HUES64 (cell line): ENCODE results near the gene CACNG5.

ENCODE experiments used
- H3K27ac ChIP-seq: 2 replicates; pipeline ENCODE4 v1.7.0; 2013; ENCODE audit warnings: low read depth, low read length, inconsistent platforms
- H3K27me3 ChIP-seq: 2 replicates; pipeline ENCODE4 v1.6.1; 2013; ENCODE audit warnings: mild to moderate bottlenecking, low read length; ENCODE audit not compliant: insufficient read depth
- H3K36me3 ChIP-seq: 2 replicates; pipeline ENCODE4 v1.6.1; 2013; ENCODE audit warnings: mild to moderate bottlenecking, low read length; ENCODE audit not compliant: insufficient read depth
- H3K4me1 ChIP-seq: 2 replicates; pipeline ENCODE4 v1.6.1; 2013; ENCODE audit warnings: mild to moderate bottlenecking, low read length, moderate library complexity; ENCODE audit not compliant: insufficient read depth
- H3K4me3 ChIP-seq: 2 replicates; pipeline ENCODE4 v1.5.1; 2013; ENCODE audit warnings: mild to moderate bottlenecking, low read length, moderate library complexity
- H3K9ac ChIP-seq: 2 replicates; pipeline ENCODE4 v1.6.1; 2013; ENCODE audit warnings: mild to moderate bottlenecking, low read depth, low read length
- H3K9me3 ChIP-seq: 2 replicates; pipeline ENCODE4 v1.6.1; 2013; ENCODE audit warnings: low read depth, low read length; ENCODE audit not compliant: insufficient read depth
- WGBS: fragments of 150-250, 120-280 bp; methylation state at CpG from one replicate; pipeline ENCODE4 v1.1.7; 2013; ENCODE audit warnings: missing lambda C conversion rate; 5-methylcytosine and 5-hydroxymethylcytosine counted together

CACNG5 gene

GRCh38 chr17:66849851-66850580, 15.1 kb downstream of the CACNG5 start:
- no peak overlapping the region for H3K4me3 ChIP-seq
- no peaks in the 10 kb centered on the region for H3K4me1 ChIP-seq
- H3K9me3 ChIP-seq = peaks cover 13% of the 10 kb centered on the region
- H3K27me3 ChIP-seq = no peaks in the 10 kb centered on the region
- WGBS = 89% methylated on average over 4 of the region's 4 CpGs
- H3K27ac ChIP-seq = no peak overlapping the region
- H3K9ac ChIP-seq = no peak overlapping the region
- H3K36me3 ChIP-seq = no peaks in the 10 kb centered on the region

GRCh38 chr17:66850692-66851091, 15.8 kb downstream of the CACNG5 start:
- WGBS = 88% methylated on average over 3 of the region's 3 CpGs
- peaks cover 14% of the 10 kb centered on the region for H3K9me3 ChIP-seq
- no peaks in the 10 kb centered on the region for H3K4me1 ChIP-seq
- H3K36me3 ChIP-seq = no peaks in the 10 kb centered on the region
- H3K27me3 ChIP-seq = no peaks in the 10 kb centered on the region
- no peak overlapping the region for H3K4me3 ChIP-seq
- no peak overlapping the region for H3K9ac ChIP-seq
- no peak overlapping the region for H3K27ac ChIP-seq

DNA sequence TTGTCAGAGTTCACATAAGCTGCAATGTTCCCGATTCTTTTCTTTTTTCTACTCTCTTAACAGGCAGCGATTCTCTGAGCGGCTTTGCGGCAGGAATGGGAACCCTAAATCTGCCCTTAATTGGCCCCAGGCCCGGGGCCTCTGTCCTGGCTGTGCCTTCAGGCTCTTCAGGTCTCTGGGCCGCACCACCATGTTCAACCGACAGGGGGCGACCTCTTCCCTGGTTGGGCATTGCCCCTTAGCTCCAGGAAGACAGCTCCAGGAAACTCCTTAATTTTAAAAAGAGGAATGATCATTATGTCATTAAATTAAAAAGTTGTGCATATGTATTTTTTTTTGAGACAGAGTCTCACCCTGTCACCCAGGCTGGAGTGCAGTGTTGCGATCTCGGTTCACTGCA, 20.3 kb downstream of the CACNG5 start:
- H3K27ac ChIP-seq = no peak overlapping the region
- H3K36me3 ChIP-seq = no peaks in the 10 kb centered on the region
- no peaks in the 10 kb centered on the region for H3K4me1 ChIP-seq
- peaks cover 4% of the 10 kb centered on the region for H3K9me3 ChIP-seq
- no peaks in the 10 kb centered on the region for H3K27me3 ChIP-seq
- no peak overlapping the region for H3K4me3 ChIP-seq
- H3K9ac ChIP-seq = no peak overlapping the region
- 86% methylated on average over 10 of the region's 10 CpGs for WGBS

- Histone ChIP-seq H3K9ac (no peak overlapping the region), H3K9me3 (peaks cover 4% of the 10 kb centered on the region), H3K36me3 (no peaks in the 10 kb centered on the region), H3K27me3 (no peaks in the 10 kb centered on the region), H3K27ac (no peak overlapping the region), H3K4me3 (no peak overlapping the region), H3K4me1 (no peaks in the 10 kb centered on the region)
- WGBS = 92% methylated on average over 12 of the region's 12 CpGs
Measured at GRCh38 chr17:66858226-66859083, 23.5 kb downstream of the CACNG5 start.

GRCh38 chr17:66859353-66859752, 24.4 kb downstream of the CACNG5 start:
- Histone ChIP-seq H3K36me3 (no peaks in the 10 kb centered on the region), H3K4me3 (no peak overlapping the region), H3K9ac (no peak overlapping the region), H3K27me3 (no peaks in the 10 kb centered on the region), H3K4me1 (no peaks in the 10 kb centered on the region), H3K27ac (no peak overlapping the region), H3K9me3 (peaks cover 4% of the 10 kb centered on the region)
- WGBS = 80% methylated on average over 8 of the region's 8 CpGs

- WGBS = 100% methylated on average over 1 of the region's 3 CpGs
Measured at GRCh38 chr17:66860204-66860603, 25.3 kb downstream of the CACNG5 start.

GRCh38 chr17:66863820-66864219, 28.9 kb downstream of the CACNG5 start:
- Histone ChIP-seq H3K9me3 (0 out of 2 replicates have a peak, but pooled peaks cover 4% of the 10 kb centered on the region), H3K4me3 (no peak overlapping the region), H3K27me3 (no peaks in the 10 kb centered on the region), H3K9ac (no peak overlapping the region), H3K27ac (no peak overlapping the region), H3K4me1 (no peaks in the 10 kb centered on the region), H3K36me3 (no peaks in the 10 kb centered on the region)
- WGBS = 98% methylated on average over 2 of the region's 2 CpGs

More at GRCh38 chr17:66860204-66860603, 25.3 kb downstream of the CACNG5 start:
- no peaks in the 10 kb centered on the region for H3K36me3 ChIP-seq
- H3K9ac ChIP-seq = no peak overlapping the region
- no peaks in the 10 kb centered on the region for H3K27me3 ChIP-seq
- no peak overlapping the region for H3K27ac ChIP-seq
- H3K4me3 ChIP-seq = no peak overlapping the region
- H3K4me1 ChIP-seq = no peaks in the 10 kb centered on the region
- H3K9me3 ChIP-seq = no peaks in the 10 kb centered on the region

DNA sequence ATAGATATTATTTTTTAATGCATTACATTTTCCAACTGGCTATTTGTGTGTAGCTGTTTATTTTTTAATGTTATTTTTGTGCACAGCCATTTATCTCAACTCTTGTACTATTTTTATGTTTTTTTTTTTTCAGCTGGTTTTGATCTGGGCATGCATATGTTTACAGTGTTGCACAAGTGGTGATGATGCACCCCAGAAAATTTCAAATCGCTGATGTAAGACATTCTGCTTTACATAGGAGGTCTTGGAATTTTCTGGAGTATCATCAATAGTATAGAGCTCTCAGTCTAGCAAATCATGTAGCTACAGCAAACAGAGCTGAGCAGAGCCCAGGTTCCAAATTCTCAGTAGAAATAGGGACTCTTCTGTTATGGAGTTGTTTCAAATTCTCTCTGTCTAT, 30.2 kb downstream of the CACNG5 start:
- no peak overlapping the region for H3K9ac ChIP-seq
- H3K27ac ChIP-seq = no peak overlapping the region
- H3K9me3 ChIP-seq = 0 out of 2 replicates have a peak, but pooled peaks cover 6% of the 10 kb centered on the region
- 82% methylated on average over 1 of the region's 1 CpG for WGBS
- H3K27me3 ChIP-seq = no peaks in the 10 kb centered on the region
- no peak overlapping the region for H3K4me3 ChIP-seq
- H3K36me3 ChIP-seq = no peaks in the 10 kb centered on the region
- H3K4me1 ChIP-seq = no peaks in the 10 kb centered on the region

GRCh38 chr17:66873962-66874361, 39.0 kb downstream of the CACNG5 start:
- no peaks in the 10 kb centered on the region for H3K4me1 ChIP-seq
- H3K27ac ChIP-seq = no peak overlapping the region
- no peaks in the 10 kb centered on the region for H3K27me3 ChIP-seq
- peaks cover 8% of the 10 kb centered on the region; the same call in 1 of the 2 replicates for H3K9me3 ChIP-seq
- 93% methylated on average over 2 of the region's 2 CpGs for WGBS
- no peak overlapping the region for H3K9ac ChIP-seq
- H3K36me3 ChIP-seq = no peaks in the 10 kb centered on the region
- no peak overlapping the region for H3K4me3 ChIP-seq

DNA sequence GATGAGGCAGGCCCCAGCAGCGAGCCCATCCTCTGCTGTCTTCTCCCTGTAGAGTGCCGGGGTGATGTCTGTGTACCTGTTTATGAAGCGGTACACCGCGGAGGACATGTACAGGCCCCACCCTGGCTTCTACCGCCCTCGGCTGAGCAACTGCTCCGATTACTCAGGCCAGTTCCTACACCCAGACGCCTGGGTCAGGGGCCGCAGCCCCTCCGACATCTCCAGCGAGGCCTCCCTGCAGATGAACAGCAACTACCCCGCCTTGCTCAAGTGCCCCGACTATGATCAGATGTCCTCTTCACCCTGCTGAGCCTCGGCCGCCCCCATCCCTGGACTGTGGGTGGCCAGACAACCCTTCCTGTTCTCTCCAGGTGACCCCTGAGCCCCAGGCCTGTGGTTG, 50.0 kb downstream of the CACNG5 start:
- 95% methylated on average over 16 of the region's 16 CpGs for WGBS
- no peak overlapping the region for H3K4me3 ChIP-seq
- no peak overlapping the region for H3K27ac ChIP-seq
- no peaks in the 10 kb centered on the region for H3K27me3 ChIP-seq
- no peaks in the 10 kb centered on the region for H3K4me1 ChIP-seq
- no peaks in the 10 kb centered on the region for H3K36me3 ChIP-seq
- H3K9ac ChIP-seq = no peak overlapping the region
- peaks cover 4% of the 10 kb centered on the region; the same call in 1 of the 2 replicates for H3K9me3 ChIP-seq

GRCh38 chr17:66885417-66885816, 50.5 kb downstream of the CACNG5 start:
- H3K4me1 ChIP-seq = no peaks in the 10 kb centered on the region
- no peak overlapping the region for H3K27ac ChIP-seq
- no peak overlapping the region for H3K9ac ChIP-seq
- H3K27me3 ChIP-seq = no peaks in the 10 kb centered on the region
- H3K9me3 ChIP-seq = 0 out of 2 replicates have a peak, but pooled peaks cover under 1% of the 10 kb centered on the region
- no peaks in the 10 kb centered on the region for H3K36me3 ChIP-seq
- 91% methylated on average over 4 of the region's 4 CpGs for WGBS
- no peak overlapping the region for H3K4me3 ChIP-seq
